Measurements from ENCODE around the gene U2AF2.

U2AF2 gene

GRCh38 chr19:55654868-55655647 is at the start of gene U2AF2:
U2AF2 (plus strand) TSS chr19:55655035; CDS start chr19:55655105, 70 bp downstream.
- peak; percentile 82 for DNase-seq

DNA sequence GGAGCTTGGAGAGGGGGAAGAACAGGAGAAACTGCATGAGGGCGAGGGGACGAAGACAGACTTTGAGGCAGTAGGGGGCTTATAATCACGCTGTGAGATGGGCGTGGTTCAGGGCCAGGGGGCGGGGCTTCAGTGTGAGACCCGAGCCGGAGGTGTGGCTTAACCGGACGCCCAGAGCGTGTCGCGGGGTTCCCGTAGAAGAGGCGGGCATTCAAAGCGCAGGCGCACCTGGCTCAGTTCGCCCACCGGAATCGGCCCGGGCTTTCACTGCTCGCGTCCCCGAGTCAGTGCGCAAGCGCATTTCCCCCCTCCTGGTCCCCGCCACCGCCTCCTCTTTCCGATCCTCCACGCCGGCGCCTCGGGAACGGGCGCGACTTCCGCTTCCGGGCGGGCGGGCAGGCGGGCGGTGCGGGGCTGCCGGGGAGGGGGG is 49.6 kb upstream of the U2AF2 start:
- peak; percentile 91 for DNase-seq

GRCh38 chr19:55605637-55606470 is 49.0 kb upstream of the U2AF2 start, which contains the start of gene ZNF865:
ZNF865 (plus strand) TSS chr19:55605647; CDS start chr19:55613619, 7,972 bp downstream.
- DNase-seq = peak; percentile 47

- DNase-seq = no peak
Measured at GRCh38 chr19:55606471-55606787, 48.4 kb upstream of the U2AF2 start.

GRCh38 chr19:55606817-55607216 is 48.0 kb upstream of the U2AF2 start:
- no peak for DNase-seq

DNA sequence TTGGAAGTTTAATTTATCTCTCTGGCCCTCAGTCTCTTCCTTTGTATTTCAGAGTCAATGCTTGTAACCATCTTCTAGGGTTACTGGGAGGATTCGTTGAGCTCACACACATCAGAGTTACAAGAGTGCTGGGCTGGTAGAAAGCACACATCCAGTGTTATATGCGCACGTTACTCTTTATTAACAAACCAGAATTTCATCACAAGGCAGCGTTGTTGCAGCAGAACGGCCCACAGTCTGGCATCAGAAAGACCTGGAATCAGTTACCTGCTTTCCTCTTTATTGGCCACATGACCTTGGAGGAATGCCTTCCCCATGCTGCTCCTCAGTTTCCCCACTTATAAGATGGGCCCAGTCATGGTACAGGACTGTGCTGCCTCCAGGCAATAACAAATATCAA is 45.5 kb upstream of the U2AF2 start:
- DNase-seq = no peak

DNA sequence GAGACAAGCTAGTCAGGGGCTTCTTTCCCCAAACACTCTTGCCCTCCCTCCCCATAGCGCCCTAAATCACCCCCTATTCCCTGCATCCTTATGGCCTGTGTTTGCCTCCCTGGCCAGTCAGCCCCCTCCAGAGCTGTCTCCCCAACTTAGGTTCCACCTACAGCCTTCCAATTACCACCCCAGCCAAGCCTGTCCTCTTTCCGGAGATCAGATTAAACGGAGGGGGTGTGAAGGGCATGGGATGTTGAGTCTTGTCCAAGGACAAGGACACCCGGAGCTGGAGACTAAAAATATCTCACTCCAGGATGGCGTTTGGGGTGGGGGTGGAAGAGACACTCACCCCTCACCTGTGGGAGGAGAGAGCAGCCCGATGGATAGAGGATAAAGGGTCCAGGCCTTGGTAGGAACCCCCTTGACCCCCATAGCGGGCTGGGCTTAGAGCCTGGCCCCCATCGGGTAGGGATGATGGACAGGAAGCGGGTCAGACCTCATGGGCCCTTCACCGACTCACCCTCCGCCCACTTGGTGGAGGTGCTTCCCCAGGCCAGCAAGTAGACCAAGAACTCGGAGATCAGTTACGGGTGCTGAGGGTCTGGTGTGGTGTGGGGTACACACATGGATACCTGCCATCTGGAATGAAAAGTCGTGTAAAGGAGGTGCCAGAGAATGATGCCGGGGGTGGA is 43.4 kb upstream of the U2AF2 start:
- DNase-seq = no peak

DNA sequence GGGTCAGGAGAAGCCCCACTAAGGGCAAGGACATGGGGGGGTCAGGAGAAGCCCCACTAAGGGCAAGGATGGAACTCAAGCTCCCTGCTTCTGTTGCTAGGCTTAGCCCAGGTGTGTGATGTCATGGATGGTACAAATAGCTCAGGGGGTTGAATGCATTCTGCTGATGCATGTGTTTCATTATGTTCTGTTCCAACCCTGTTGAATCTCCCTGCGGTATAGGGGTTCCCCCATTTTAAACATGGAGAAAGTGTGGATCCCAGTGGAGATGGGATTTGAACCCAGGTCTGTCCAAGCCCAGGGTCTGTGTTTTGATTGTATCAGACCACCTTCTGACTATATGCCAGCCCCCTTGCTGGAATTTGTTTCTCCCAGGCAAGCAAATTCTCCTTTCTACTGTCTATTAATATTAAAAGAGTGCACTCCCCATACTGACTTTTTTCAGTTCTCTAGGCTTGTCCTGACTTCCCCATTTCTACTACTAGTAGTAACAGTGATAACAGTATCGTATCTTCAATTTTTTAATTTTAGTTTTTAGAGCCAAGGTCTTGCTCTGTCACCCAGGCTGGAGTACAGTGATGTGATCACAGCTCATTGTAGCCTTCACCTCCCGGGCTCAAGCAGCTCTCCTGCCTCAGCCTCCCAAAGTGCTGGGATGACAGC is 42.7 kb upstream of the U2AF2 start:
- no peak for DNase-seq

- no peak for DNase-seq
Measured at GRCh38 chr19:55613396-55613795, 41.4 kb upstream of the U2AF2 start.

DNA sequence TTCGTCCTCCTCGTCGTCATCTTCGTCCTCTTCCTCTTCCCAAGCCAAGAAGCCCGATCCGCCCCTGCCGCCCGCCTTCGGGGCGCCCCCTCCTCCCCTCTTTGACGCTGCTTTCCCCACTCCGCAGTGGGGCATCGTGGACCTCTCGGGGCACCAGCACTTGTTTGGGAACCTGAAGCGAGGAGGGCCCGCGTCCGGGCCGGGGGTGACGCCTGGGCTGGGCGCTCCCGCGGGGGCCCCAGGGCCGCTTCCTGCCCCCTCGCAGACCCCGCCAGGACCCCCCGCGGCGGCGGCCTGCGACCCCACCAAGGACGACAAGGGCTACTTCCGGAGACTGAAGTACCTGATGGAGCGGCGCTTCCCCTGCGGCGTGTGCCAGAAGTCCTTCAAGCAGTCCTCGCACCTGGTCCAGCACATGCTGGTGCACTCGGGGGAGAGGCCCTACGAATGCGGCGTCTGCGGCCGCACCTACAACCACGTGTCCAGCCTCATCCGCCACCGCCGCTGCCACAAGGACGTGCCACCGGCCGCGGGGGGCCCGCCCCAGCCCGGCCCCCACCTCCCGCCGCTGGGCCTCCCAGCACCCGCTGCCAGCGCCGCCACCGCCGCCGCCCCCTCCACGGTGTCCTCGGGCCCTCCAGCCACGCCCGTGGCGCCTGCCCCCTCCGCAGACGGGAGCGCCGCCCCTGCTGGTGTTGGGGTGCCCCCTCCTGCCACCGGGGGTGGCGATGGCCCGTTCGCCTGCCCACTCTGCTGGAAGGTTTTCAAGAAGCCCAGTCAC is 40.7 kb upstream of the U2AF2 start:
- DNase-seq = no peak

DNA sequence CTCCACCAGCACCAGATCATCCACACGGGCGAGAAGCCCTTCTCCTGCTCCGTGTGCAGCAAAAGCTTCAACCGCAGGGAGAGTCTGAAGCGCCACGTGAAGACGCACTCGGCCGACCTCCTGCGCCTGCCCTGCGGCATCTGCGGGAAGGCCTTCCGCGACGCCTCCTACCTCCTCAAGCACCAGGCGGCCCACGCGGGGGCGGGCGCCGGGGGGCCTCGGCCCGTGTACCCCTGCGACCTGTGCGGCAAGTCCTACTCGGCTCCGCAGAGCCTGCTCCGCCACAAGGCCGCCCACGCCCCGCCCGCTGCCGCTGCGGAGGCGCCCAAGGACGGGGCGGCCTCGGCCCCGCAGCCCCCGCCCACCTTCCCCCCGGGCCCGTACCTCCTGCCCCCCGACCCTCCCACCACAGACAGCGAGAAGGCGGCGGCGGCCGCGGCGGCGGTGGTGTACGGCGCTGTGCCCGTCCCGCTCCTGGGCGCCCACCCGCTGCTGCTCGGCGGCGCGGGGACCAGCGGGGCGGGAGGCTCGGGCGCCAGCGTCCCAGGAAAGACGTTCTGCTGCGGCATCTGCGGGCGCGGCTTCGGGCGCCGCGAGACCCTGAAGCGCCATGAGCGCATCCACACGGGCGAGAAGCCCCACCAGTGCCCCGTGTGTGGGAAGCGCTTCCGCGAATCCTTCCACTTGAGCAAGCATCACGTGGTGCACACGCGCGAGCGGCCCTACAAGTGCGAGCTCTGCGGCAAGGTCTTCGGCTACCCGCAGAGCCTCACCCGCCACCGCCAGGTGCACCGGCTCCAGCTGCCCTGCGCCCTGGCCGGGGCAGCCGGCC is 39.9 kb upstream of the U2AF2 start:
- DNase-seq = no peak

DNA sequence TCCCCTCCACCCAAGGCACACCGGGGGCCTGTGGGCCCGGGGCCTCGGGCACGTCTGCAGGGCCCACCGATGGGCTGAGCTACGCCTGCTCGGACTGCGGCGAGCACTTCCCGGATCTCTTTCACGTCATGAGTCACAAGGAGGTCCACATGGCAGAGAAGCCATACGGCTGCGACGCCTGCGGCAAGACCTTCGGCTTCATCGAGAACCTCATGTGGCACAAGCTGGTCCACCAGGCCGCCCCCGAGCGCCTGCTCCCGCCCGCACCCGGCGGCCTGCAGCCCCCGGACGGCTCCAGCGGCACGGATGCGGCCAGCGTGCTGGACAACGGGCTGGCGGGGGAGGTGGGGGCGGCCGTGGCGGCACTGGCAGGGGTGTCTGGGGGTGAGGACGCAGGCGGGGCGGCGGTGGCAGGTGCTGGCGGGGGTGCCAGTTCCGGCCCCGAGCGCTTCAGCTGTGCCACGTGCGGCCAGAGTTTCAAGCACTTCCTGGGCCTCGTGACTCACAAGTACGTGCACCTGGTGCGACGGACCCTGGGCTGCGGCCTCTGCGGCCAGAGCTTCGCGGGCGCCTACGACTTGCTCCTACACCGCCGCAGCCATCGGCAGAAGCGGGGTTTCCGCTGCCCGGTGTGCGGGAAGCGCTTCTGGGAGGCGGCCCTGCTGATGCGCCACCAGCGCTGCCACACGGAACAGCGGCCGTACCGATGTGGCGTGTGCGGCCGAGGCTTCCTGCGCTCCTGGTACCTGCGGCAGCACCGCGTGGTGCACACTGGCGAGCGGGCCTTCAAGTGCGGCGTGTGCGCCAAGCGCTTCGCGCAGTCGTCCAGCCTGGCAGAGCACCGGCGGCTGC is 39.1 kb upstream of the U2AF2 start:
- DNase-seq = no peak

DNA sequence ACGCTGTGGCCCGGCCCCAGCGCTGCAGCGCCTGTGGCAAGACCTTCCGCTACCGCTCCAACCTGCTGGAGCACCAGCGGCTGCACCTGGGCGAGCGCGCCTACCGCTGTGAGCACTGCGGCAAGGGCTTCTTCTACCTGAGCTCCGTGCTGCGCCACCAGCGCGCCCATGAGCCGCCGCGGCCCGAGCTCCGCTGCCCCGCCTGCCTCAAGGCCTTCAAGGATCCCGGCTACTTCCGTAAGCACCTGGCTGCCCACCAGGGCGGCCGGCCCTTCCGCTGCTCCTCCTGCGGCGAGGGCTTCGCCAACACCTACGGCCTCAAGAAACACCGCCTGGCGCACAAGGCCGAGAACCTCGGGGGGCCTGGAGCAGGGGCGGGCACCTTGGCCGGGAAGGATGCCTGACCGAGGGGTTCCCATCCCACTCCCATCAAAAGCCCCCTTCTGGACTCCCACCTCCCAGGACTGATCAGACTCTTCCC is 38.4 kb upstream of the U2AF2 start:
- DNase-seq = no peak

DNA sequence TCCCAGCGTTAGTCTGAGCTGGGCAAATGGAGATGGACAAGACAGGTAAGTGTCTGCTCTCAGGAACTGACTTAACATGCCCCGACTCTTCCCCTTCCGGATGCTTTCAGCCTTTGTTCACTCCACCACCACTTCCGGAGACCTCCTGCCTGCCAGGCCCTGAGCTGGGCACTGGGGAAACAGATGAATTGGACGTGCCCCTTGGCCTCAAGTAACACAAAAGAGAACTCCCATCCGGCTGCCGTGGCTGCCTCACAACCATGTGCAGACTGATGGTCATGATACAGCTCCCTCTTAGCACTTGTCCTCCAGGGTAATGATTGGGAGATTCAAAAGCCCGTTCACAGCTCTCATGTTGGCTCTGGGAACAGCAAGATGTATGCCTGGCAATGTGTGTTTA is 37.4 kb upstream of the U2AF2 start:
- no peak for DNase-seq

DNA sequence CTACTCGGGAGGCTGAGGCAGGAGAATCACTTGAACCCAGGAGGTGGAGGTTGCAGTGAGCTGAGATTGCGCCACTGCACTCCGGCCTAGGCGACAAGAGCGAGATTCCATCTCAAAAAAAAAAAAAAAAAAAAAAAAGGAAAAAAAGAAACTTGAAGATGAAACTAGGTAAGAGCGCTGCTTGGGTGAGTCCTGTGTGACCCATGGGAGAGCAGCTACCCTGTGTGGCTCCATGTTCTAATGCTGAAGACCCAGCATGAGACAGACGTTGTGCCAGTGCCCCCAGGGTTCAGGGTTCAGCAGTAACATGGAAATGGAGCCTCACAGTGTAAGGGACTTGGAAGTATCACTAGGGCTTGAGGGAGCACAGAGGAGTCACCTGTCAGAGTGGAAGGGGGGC is 36.4 kb upstream of the U2AF2 start:
- no peak for DNase-seq

GRCh38 chr19:55619286-55619685 is 35.5 kb upstream of the U2AF2 start:
- DNase-seq = no peak

DNA sequence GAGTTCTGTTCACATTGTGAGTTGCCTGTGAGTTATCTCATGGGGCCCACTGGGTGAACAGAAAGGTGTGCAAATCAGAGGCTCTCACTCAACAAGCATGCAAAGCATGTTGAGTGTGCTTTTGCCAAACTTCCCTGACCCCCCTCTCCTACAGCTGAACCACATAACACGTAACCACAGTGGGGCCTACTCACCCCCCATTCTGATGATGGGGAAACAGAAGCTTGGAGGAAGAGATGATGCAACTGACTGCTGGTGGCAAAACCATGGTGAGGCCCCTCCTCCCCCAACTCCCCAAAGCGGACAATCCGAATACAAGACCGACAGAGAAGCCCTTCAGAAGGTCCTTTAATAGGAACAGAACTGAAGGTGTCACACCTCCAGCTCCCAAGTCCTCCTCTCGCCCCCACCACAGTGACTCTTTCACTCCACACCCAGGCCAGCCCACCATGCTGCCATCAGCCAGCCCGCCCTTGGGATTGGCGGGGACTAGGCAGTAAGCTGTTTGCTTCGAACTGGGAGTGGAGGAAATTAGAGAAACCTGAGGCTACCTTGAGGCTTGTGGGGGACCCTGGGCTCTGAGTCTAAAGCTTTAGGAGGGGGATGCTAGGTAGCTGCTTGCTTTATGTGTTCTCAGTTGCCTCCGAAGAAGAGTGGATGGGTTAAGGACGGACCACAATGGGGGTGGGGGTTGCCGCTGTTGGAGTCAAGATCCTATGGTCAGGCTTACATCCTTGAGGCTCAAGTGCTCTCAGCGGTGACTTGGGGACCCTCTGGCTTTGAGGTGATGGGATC is 34.2 kb upstream of the U2AF2 start:
- peak; percentile 78 for DNase-seq

DNA sequence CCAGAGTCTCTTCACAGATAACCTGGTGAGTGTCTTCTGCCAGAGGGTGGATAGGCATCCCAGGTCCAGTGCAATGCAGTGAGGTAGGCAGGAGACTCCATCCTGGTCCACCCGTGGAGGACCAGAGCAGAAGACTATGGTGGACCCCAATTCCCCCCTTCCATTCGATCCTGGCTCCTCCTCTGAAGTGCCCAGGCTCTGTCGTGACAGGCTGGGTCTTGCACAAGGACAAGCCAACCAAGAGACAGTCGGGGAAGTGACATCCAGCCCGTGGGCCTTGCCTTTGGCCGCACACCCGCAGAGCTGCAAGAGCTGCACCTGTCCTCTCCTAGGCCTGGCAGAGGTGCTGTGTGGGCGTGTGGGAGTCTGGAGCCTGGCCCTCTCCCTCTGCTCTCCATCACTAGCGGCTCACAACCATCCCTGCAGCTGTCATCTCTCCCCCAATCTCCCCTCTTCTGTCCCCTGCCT is 33.6 kb upstream of the U2AF2 start:
- no peak for DNase-seq

GRCh38 chr19:55621673-55622231 is 33.1 kb upstream of the U2AF2 start:
- no peak for DNase-seq
